Measurements from ENCODE around the gene PARP4.
"Not testable (repeated sequence)": the region's sequence is repeated elsewhere in the genome, so short reads cannot be mapped to it uniquely, and the experiment has no call there.

PARP4 gene

GRCh38 chr13:24505756-24506155 is 6.8 kb downstream of the PARP4 start:
- DNase-seq (ENCODE audit: low read depth in 2 of 2) = no peak

- DNase-seq (ENCODE audit: low read depth in 2 of 2) = no peak
Measured at GRCh38 chr13:24505256-24505655, 7.3 kb downstream of the PARP4 start.

DNA sequence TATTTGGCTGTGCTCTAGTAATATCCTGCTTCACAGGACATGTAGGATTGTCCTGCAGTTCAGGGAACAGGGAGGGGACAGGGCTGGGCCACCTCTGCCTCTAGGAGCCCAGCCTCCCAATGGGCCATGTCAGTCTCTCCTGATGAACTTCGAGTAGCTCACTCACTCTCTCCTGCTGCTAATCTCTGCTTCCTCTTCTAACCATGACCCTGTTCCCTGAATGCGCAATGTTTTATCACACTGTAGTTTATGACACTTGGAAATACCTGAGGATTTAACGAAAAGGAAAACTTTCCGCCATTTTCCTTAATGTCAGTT is 9.2 kb downstream of the PARP4 start:
- DNase-seq (ENCODE audit: low read depth in 2 of 2) = no peak

DNA sequence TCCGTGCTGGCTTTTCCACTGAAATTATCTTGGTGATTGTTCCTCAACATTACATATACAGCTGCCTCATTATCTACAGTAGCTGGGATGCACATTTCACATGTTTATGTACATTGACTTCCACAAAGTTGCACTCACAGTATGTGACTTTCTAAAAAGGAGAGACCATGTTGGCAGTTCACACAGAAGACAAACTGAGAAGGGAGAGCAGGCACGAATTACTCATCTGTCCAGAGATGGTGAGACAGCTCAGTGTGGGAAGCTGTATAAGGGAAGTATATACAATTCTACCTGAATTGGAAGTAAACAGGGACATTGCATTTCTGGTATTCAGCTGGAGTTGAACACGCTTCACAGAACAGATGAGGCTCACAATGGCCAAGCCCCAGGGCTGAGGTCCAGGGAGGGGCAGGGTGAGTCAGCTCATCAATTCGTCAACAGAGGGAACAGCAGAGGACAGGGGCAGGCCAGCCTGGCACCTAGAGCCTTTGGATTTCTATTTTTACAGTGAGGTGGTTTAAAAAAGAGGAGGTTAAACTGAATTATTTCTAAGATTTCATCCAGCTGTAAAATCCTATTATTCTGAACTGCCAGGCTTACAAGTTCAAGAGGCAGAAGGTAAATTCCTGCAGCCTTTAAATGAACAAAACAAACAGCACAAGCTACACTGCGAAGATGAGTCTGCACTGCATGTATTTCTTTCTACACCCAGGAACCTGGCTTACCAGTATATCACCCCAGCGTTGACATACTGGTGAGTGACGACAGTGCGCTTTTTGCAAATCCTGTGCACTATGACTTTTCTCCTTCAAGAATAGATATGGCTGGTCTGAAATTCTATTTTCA is 9.8 kb downstream of the PARP4 start:
- DNase-seq (ENCODE audit: low read depth in 2 of 2) = no peak

- DNase-seq (ENCODE audit: low read depth in 2 of 2) = peak; percentile 45 to 47
Measured at GRCh38 chr13:24500977-24501376, 11.6 kb downstream of the PARP4 start.

- DNase-seq (ENCODE audit: low read depth in 2 of 2) = no peak
Measured at GRCh38 chr13:24497742-24498141, 14.8 kb downstream of the PARP4 start.

- DNase-seq (ENCODE audit: low read depth in 2 of 2) = not testable (repeated sequence)
Measured at GRCh38 chr13:24496295-24496694, 16.3 kb downstream of the PARP4 start.

DNA sequence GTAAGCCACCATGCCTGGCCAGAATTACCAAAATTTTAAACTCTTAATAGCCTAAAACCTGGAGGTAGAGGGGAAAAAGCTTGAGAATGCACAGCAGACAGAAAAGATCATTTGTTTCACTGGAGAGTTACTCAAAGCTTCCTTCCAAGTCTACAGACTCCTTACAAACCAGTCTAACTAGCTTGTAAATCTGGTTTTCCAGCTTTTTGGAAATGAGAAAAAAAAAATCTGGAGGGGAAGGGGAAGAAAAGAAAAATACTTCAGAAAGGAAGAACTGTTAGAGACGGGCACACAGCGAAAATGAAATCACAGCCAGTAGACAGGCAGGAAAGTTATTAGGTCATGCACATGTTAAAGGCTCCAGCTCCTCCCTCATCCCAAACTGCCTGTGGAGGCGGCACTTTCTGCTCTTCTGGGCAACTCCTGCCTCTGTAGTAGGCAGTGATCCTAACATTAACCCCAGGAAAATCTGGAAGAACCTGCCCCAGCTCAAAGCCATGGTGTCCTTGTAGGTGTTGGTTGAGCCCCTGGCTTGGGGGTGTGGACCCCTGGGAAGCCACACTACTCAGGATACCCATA is 17.3 kb downstream of the PARP4 start:
- no peak for DNase-seq (ENCODE audit: low read depth in 2 of 2)

DNA sequence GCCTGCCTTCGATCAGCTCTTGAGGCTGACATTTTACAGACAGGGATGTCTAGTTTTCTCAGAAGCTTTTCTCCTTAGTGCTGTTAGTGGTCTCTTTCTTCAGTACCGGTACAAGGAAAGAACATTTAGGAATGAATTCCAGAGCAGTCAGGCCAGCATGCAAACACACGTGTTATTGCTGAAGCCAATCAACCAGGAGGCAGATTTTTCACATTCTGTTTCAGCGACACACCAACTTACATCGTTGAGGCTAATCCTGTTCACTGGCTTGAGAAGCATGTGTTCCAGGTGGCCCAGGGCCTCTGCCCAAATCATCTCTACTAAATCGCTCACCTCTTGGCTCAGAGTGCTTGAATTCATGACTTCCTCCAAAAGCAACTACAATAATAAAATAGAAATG is 19.2 kb downstream of the PARP4 start:
- no peak for DNase-seq (ENCODE audit: low read depth in 2 of 2)

GRCh38 chr13:24491845-24492244 is 20.7 kb downstream of the PARP4 start:
- DNase-seq (ENCODE audit: low read depth in 2 of 2) = no peak

- DNase-seq (ENCODE audit: low read depth in 2 of 2) = no peak
Measured at GRCh38 chr13:24489721-24490120, 22.9 kb downstream of the PARP4 start.

- DNase-seq (ENCODE audit: low read depth in 2 of 2) = not testable (repeated sequence)
Measured at GRCh38 chr13:24488092-24488491, 24.5 kb downstream of the PARP4 start.

DNA sequence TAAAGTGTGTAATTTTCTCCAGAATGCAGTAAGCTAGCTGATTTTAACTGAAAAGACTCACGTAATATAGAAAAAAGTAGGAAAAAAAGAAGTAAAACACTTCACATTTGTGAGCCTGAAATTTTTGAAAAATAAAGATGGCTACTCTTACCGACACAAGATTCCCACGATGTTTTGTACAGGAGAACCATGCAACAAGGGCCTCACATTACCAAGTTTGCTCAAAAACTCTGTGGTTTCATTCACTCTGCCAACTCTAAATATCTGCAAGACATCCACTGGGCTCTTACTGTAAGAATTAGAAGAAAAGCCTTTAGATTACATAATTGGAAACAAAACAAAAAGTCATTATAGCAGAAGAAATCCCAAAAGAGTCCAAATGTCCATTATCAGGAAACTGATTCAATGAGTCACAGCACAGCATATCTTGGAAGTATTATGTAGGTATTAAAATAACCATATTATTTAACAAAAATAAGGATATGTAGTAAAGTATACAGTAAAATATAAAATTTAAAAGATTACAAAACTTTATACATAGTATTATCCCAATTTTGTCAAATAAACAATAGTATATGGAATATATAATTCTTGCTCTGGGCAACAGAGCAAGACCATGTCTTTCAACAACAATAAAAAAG is 26.4 kb downstream of the PARP4 start:
- DNase-seq (ENCODE audit: low read depth in 2 of 2) = not testable (repeated sequence)

DNA sequence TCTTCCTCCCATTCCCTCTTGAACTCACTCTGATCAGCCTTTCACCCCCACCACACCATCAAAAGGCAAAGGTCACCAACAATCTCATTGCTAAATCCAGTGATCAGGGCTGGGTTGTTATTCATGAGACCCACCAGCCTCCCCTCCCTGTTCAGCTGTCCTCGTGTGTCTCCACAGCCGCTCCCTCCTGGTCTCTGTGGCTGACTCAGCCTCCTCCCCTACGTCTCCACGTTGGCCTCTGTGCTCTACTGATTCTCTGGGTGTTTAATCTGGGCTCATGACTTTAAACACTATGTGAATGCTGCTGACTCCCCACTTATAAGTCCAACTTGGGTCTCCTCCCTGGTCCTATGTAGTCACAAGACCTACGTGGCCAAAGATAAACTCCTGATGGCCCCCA is 38.9 kb downstream of the PARP4 start:
- DNase-seq (ENCODE audit: low read depth in 2 of 2) = no peak

- not testable (repeated sequence) for DNase-seq (ENCODE audit: low read depth in 2 of 2)
Measured at GRCh38 chr13:24472129-24472528, 40.4 kb downstream of the PARP4 start.

- no peak for DNase-seq (ENCODE audit: low read depth in 2 of 2)
Measured at GRCh38 chr13:24463078-24463477, 49.5 kb downstream of the PARP4 start.

DNA sequence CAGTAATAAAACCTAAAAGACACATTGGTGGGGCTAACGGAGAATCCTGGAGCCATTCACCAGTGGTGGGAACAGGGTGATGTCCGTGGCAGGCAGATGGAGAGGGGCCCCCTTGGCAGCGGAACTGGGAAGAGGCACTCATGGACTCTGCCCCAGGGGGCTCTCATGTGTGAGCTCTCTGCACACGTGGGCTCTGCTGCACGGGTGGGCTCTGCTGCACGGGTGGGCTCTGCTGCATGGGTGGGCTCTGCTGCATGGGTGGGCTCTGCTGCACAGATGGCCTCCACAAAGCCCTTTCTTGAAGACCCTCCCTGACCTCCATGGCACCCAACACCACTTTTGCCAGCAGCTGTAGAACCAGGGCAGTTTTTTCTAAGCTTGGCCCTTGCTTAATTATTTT is 52.3 kb downstream of the PARP4 start:
- no peak for DNase-seq (ENCODE audit: low read depth in 2 of 2)

GRCh38 chr13:24459726-24460125 is 52.9 kb downstream of the PARP4 start:
- DNase-seq (ENCODE audit: low read depth in 2 of 2) = no peak

DNA sequence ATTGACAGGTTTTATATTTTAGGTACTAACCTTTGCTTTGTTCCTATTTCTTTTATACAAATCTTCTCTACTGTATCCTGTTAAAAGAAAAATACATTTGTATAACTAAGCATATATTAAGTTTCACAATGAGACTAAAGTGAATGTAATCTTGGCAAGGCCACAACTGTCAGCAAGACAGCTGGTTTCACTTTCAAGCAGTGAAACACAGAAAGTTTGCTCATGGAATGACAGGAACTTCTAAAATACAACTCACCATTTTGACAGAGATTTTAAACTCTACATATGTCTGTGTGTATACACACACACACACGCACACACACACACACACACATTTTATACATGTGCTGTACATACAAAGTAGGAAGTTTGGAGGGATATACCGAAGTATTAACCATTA is 53.3 kb downstream of the PARP4 start:
- peak; percentile 66 to 73 for DNase-seq (ENCODE audit: low read depth in 2 of 2)

DNA sequence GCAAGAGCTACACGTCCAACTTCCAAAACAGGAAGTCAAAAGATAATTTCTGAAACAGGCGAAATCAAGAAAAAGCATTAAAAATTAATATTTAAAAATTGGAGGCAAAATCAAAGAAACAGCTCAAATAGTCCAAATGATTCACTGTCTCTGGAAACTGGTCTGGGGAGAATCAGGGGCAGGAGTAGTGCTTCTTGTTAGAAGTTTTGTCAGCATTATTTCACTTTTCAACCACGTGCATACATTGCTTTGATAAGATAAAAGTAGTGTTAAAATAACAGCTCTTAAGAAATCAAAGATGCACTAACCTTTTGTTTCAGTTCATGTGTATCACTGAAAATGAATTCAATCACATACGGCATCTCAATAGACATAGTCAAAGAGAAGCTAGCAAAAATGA is 53.8 kb downstream of the PARP4 start:
- no peak for DNase-seq (ENCODE audit: low read depth in 2 of 2)

DNA sequence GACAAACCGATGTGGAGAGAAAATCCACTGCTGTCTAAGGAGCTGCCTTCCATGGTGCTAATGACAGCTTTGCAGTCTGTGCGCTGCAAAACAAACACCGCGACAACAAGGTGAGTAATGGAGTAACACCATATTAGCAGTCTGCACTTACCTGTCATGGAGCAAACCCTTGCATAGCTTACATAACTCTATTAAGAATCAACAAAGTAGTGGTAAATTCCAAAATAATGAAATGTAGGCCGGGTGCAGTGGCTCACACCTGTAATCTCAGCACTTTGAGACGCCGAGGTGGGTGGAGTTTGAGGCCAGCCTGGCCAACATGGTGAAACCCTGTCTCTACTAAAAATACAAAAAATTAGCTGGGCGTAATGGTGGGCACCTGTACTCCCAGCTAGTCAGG is 56.2 kb downstream of the PARP4 start:
- no peak for DNase-seq (ENCODE audit: low read depth in 2 of 2)

DNA sequence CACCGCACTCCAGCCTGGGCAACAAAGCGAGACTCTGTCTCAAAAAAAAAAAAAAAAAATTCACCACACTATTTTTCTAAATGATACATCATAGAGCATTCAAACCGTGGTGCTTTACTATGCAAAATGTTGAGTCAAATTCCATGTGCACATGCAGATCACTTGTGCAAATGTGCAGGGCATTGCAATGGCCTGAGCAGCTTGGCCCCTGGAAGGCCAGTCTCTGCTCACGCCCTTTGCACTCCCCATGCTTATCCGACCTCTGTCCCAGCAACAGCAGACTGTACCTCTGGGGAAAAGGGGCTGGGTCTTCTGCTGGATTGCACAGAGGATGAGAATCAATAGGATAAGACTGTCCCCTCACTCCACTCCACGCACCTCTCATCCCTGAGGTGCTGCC is 58.5 kb downstream of the PARP4 start:
- DNase-seq (ENCODE audit: low read depth in 2 of 2) = no peak

GRCh38 chr13:24452044-24452443 is 60.5 kb downstream of the PARP4 start:
- no peak for DNase-seq (ENCODE audit: low read depth in 2 of 2)
